ENCODE results near the gene TMEM9. TPM values are rescaled to one million over a fixed set of nuclear protein-coding genes. Genes with fewer than 3 reads are reported as not detected.

TMEM9 gene
- total RNA-seq, 2 experiments from 2014 or later: 28.5 to 35.9 TPM

GRCh38 chr1:201139756-201140155 is 14.5 kb downstream of the TMEM9 start:
- H3K4me1 ChIP-seq (ENCODE audit: insufficient read depth, low read length, poor library complexity, severe bottlenecking): no peaks in the 10 kb centered on the region
- H3K4me2 ChIP-seq (ENCODE audit: low read length): no peak overlapping the region
- intact Hi-C loops (cut with micrococcal nuclease; ENCODE audit: unreplicated experiment): no loop called here
- no peaks in the 10 kb centered on the region for H3K9me2 ChIP-seq (ENCODE audit: insufficient read depth, low read length)
- no peaks in the 10 kb centered on the region for H3K79me2 ChIP-seq (ENCODE audit: insufficient read depth, low read depth, low read length)
- peaks cover 14% of the 10 kb centered on the region; the same call in 1 of the 2 replicates for H3K36me3 ChIP-seq (ENCODE audit: insufficient read depth, low read length)
- H3K9me3 ChIP-seq (ENCODE audit: low read length): no peaks in the 10 kb centered on the region
- H3K27ac ChIP-seq (ENCODE audit: low read depth, low read length, poor library complexity, severe bottlenecking): no peak overlapping the region
- H3K4me3 ChIP-seq (ENCODE audit: low read depth, low read length, poor library complexity, severe bottlenecking): no peak overlapping the region
- no peak for DNase-seq (ENCODE audit: low spot score)
- BruUV-seq (replicated peaks): no TSS peak
- ChIA-PET CTCF (ENCODE audit: unreplicated experiment) (no interaction called here), POLR2A (no interaction called here)
- H4K20me1 ChIP-seq (ENCODE audit: insufficient read depth, low read length): no peaks in the 10 kb centered on the region
- no peak overlapping the region for H2AFZ ChIP-seq (ENCODE audit: low read length)
- TF ChIP-seq EZH2phosphoT487 (IDR thresholded peaks at IDR 0.05; ENCODE audit: borderline replicate concordance, low read depth, low read length): no peak
- TF ChIP-seq CTCF (conservative IDR thresholded peaks at IDR 0.05; ENCODE audit: low read length): no peak

- Histone ChIP-seq H3K9me2 (ENCODE audit: insufficient read depth, low read length) (no peaks in the 10 kb centered on the region), H3K9me3 (ENCODE audit: low read length) (no peaks in the 10 kb centered on the region), H3K4me3 (ENCODE audit: low read depth, low read length, poor library complexity, severe bottlenecking) (no peak overlapping the region), H4K20me1 (ENCODE audit: insufficient read depth, low read length) (no peaks in the 10 kb centered on the region), H3K27ac (ENCODE audit: low read depth, low read length, poor library complexity, severe bottlenecking) (no peak overlapping the region), H2AFZ (ENCODE audit: low read length) (no peak overlapping the region), H3K79me2 (ENCODE audit: insufficient read depth, low read depth, low read length) (no peaks in the 10 kb centered on the region), H3K4me1 (ENCODE audit: insufficient read depth, low read length, poor library complexity, severe bottlenecking) (no peaks in the 10 kb centered on the region), H3K36me3 (ENCODE audit: insufficient read depth, low read length) (0 out of 2 replicates have a peak, but pooled peaks cover 10% of the 10 kb centered on the region), H3K4me2 (ENCODE audit: low read length) (no peak overlapping the region)
- CTCF ChIA-PET (ENCODE audit: unreplicated experiment): no interaction called here
- BruUV-seq (replicated peaks): no TSS peak
- DNase-seq (ENCODE audit: low spot score): no peak
- POLR2A ChIA-PET: interaction anchor here (0.6 kb wide), 1 partner anchor 26 kb away, joined by 3 read pairs; no protein-coding TSS in a partner anchor
- intact Hi-C loops (cut with micrococcal nuclease; ENCODE audit: unreplicated experiment): no loop called here
- no peak for TF ChIP-seq CTCF (conservative IDR thresholded peaks at IDR 0.05; ENCODE audit: low read length)
- TF ChIP-seq EZH2phosphoT487 (IDR thresholded peaks at IDR 0.05; ENCODE audit: borderline replicate concordance, low read depth, low read length): no peak
Observed at GRCh38 chr1:201139306-201139705, 15.0 kb downstream of the TMEM9 start.

GRCh38 chr1:201138311-201138840 is 15.9 kb downstream of the TMEM9 start:
- TF ChIP-seq CTCF (conservative IDR thresholded peaks at IDR 0.05; ENCODE audit: low read length) (no peak), EZH2phosphoT487 (IDR thresholded peaks at IDR 0.05; ENCODE audit: borderline replicate concordance, low read depth, low read length) (no peak)
- no TSS peak for BruUV-seq (replicated peaks)
- no peaks in the 10 kb centered on the region for H3K9me2 ChIP-seq (ENCODE audit: insufficient read depth, low read length)
- no peaks in the 10 kb centered on the region for H3K4me1 ChIP-seq (ENCODE audit: insufficient read depth, low read length, poor library complexity, severe bottlenecking)
- H3K36me3 ChIP-seq (ENCODE audit: insufficient read depth, low read length): 0 out of 2 replicates have a peak, but pooled peaks cover 1% of the 10 kb centered on the region
- no peaks in the 10 kb centered on the region for H3K79me2 ChIP-seq (ENCODE audit: insufficient read depth, low read depth, low read length)
- H3K4me2 ChIP-seq (ENCODE audit: low read length): no peak overlapping the region
- H3K4me3 ChIP-seq (ENCODE audit: low read depth, low read length, poor library complexity, severe bottlenecking): no peak overlapping the region
- no peak overlapping the region for H3K27ac ChIP-seq (ENCODE audit: low read depth, low read length, poor library complexity, severe bottlenecking)
- DNase-seq (ENCODE audit: low spot score): no peak
- CTCF ChIA-PET (ENCODE audit: unreplicated experiment): interaction anchor here (0.6 kb wide), 1 partner anchor 372 kb away, joined by 3 read pairs; no protein-coding TSS in a partner anchor
- no peaks in the 10 kb centered on the region for H3K9me3 ChIP-seq (ENCODE audit: low read length)
- no peak overlapping the region for H2AFZ ChIP-seq (ENCODE audit: low read length)
- POLR2A ChIA-PET: interaction anchor here (0.6 kb wide), 1 partner anchor 27 kb away, joined by 3 read pairs; no protein-coding TSS in a partner anchor
- no peaks in the 10 kb centered on the region for H4K20me1 ChIP-seq (ENCODE audit: insufficient read depth, low read length)
- intact Hi-C loops (cut with micrococcal nuclease; ENCODE audit: unreplicated experiment): no loop called here

All from OCI-LY7 (cell line).